DOHH2 (cell line): Measurements from ENCODE around the gene SLC12A2.

Source experiments
- CTCF ChIP-seq: fragments of 200-600 bp; sonication (generic); IDR thresholded peaks from one replicate; pipeline ENCODE4 v1.5.1; 2014; ENCODE audit warnings: antibody characterized with exemption, mild to moderate bottlenecking, low read depth, low read length; ENCODE audit not compliant: poor library complexity, severe bottlenecking
- EZH2phosphoT487 ChIP-seq: fragments of 200-600 bp; sonication (generic); IDR thresholded peaks from 2 replicates; pipeline ENCODE4 v1.6.1; 2017; ENCODE audit warnings: borderline replicate concordance, mild to moderate bottlenecking, antibody characterized with exemption, low read length, moderate library complexity, mixed read lengths

GRCh38 chr5:128109766-128110165 lies 26.2 kb downstream of the SLC12A2 start:
- TF ChIP-seq CTCF, result no peak
- no peak for TF ChIP-seq EZH2phosphoT487
